A549 treated with AZD9567 at 1 μM for 4 hours (cell line): ENCODE measurements around the gene PAPOLB. TPM values are rescaled to one million over a fixed set of nuclear protein-coding genes. Genes with fewer than 3 reads are reported as not detected.

Source experiments
- total RNA-seq: library from RNA; stranded (reverse); fragments of 200-300 nt; extraction: Qiagen RNA extraction; gene quantifications from 5 replicates; pipeline ENCODE4 v1.2.3, GENCODE V29; 2022; ENCODE audit not compliant: insufficient read depth

The PAPOLB gene
- not detected in 5 replicates for total RNA-seq

GRCh38 chr7:4861673-4862072 lies at the start of gene PAPOLB:
Gene PAPOLB, minus strand, starts transcription at chr7:4862030. Its CDS starts 220 bp downstream, at chr7:4861810.

GRCh38 chr7:4883372-4884144 lies 21.7 kb upstream of the PAPOLB start, which contains the start of gene RADIL:
Gene RADIL, minus strand, starts transcription at chr7:4883716. Its CDS starts 5,577 bp downstream, at chr7:4878139.

Other genes starting within 250 kb of the PAPOLB start
- 9.0 to 11.6 TPM (median 10.7 TPM) in 5 replicates for gene FOXK1, start 179.7 kb downstream of the PAPOLB start, total RNA-seq
- gene AP5Z1, start 86.4 kb downstream of the PAPOLB start, total RNA-seq = 18.8 to 43.4 TPM (median 35.6 TPM) in 5 replicates
- gene RADIL, start 21.7 kb upstream of the PAPOLB start, total RNA-seq = 1.7 to 3.1 TPM (median 2.5 TPM) in 5 replicates
- not detected in 5 replicates for gene MMD2, start 97.2 kb upstream of the PAPOLB start, total RNA-seq
- 5.7 to 7.0 TPM (median 6.4 TPM) in 5 replicates for gene RBAK, start 183.8 kb upstream of the PAPOLB start, total RNA-seq